GM18951 (cell line): ENCODE results near the gene TMEM254.

Source experiments
- POLR2A ChIP-seq: IDR thresholded peaks from 4 replicates; pipeline ENCODE4 v1.6.1; 2011; ENCODE audit warnings: mild to moderate bottlenecking; ENCODE audit not compliant: insufficient read length, insufficient read depth; ENCODE audit errors: extremely low read depth
- in situ Hi-C: fragments of 300-500 bp; cut with MboI; formaldehyde crosslinking; loops from one replicate; pipeline ENCODE4 v1.12.0; 2022; ENCODE audit warnings: low sequenced_read_pairs, mixed read lengths, inconsistent platforms; ENCODE audit not compliant: unreplicated experiment

TMEM254 gene

DNA sequence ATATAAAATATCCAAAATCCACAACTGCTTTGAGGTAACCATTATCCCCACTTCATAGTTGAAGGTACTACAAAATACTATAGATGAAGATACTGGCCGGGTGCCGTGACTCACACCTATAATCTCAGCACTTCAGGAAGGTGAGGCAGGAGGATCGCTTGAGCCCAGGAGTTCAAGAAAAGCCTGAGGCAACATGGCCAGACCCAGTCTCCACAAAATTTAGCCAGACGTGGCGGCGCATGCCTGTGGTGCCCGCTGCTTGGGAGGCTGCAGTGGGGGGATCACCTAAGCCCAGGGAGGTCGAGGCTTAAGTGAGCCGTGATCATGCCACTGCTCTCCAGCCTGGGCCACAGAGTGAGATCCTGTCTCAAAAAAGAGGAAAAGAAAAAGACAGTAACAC, 21.7 kb downstream of the TMEM254 start:
- TF ChIP-seq POLR2A: no peak

GRCh38 chr10:80100861-80101695, 22.6 kb downstream of the TMEM254 start:
- in situ Hi-C loops: no loop called here
- TF ChIP-seq POLR2A: no peak

More for the DNA sequence above, 21.7 kb downstream of the TMEM254 start:
- in situ Hi-C loops: no loop called here

GRCh38 chr10:80104066-80104926, 25.8 kb downstream of the TMEM254 start:
- in situ Hi-C loops: no loop called here

DNA sequence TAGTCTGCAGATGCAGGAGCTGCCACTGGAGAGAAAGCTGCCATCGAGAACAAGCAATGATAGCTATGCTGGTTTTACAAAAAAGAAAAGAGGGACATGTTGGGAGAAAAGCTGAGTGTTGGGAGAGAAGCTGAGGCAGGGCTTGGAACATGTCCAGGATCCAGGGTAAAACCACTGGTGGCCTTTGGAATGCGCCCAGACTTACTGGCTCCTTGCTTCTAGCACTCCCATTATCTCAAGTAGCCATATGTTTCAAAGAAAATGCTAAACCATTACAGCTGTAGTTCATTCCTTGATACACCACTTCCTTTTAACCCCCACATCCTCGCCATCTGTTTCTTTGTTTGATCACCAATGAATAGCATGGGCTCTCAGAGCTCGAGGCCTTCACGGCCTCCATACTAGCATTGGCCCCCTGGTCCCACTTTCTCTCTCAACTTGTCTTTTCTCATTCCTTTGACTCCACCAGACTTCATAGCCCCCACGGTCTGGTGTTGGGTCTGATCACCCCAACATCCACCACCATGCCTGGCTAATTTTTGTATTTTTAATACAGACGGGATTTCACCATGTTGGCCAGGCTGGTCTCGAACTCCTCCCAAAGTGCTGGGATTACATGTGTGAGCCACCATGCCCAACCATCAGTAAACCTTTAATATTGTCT, 30.2 kb downstream of the TMEM254 start:
- in situ Hi-C loops: no loop called here
- no peak for TF ChIP-seq POLR2A

More at GRCh38 chr10:80104066-80104926, 25.8 kb downstream of the TMEM254 start:
- TF ChIP-seq POLR2A: no peak

DNA sequence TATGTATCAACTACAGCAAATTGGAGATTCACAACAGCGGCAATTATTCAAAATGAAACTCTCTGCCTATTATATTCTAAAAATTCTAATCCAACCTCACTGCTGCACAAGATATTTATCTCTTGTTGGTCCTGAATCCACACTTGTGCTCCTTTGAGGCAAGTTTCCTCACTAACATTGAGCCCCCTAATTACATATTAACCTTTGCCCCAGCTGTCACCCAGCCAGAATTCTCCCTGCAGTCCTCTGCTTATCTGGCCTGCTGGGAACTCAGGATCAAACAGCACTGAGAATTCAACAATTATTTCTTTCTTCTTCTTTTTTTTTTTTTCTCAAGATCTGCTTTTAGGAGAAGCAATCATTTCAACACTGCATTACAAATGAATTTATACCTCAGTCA, 32.5 kb downstream of the TMEM254 start:
- TF ChIP-seq POLR2A: no peak
- in situ Hi-C loops: no loop called here

DNA sequence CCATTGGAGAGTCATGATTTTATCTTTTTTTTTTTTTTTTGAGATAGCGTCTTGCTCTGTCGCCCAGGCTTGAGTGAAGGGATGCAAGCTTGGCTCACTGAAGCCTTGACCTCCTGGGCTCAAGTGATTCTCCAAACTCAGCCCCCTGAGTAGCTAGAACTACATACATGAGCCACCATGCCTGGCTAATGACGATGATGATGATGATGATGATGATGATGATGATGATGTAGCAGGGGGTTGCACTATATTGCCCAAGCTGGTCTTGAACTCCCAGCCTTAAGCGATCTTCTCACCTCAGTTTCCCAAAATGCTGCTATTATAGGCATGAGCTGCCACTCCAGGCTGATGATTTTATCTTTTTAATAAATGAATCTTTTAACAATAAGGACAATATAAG, 40.2 kb downstream of the TMEM254 start:
- in situ Hi-C loops: no loop called here
- TF ChIP-seq POLR2A: no peak

DNA sequence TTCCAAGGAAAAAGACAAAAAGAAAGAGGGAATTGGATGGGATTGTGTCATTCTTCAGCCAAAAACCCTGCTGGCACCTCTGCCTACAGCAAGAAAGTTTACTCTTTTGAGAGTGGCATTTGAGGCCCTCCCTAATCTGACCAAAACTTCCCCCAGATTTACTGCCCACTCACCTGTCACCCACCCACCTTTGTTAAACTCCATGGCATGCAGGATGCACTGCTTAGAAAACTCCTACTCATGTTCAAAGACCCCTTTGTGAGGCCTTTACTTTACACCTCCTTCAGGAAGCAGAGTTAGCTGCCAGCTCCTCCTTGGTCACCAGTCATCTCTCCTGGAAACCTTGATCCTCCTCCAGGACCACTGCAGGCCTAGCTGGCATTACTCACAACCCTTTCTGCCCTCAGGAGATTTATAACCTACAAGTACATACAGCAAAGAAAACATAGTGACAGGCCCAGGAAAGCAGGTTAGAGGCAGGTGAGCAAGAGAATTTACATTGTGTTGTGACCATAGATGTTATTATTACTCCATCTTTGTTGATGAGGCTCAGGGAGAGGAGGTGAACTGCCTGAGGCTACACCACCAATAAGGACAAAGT, 43.7 kb downstream of the TMEM254 start:
- TF ChIP-seq POLR2A: no peak
- in situ Hi-C loops: no loop called here

DNA sequence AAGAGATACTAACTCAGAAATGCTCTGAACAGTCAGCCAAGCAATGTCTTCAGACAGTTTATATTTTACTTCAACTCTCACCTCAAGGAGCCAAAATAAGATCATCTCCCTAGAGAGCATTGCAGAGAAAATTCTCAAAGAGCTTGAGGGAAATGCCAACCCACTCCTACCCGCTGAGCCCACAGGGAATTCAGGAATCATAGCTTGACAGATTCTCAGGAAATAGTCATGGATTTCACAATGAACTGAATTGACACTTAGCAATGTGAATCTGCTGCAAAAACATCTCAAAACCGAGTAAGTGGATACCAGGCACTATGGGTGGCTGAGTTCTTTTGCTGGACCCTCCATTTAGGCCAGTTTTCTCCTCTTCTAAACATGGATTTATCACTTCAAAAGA, 44.3 kb downstream of the TMEM254 start:
- TF ChIP-seq POLR2A: no peak
- in situ Hi-C loops: no loop called here

DNA sequence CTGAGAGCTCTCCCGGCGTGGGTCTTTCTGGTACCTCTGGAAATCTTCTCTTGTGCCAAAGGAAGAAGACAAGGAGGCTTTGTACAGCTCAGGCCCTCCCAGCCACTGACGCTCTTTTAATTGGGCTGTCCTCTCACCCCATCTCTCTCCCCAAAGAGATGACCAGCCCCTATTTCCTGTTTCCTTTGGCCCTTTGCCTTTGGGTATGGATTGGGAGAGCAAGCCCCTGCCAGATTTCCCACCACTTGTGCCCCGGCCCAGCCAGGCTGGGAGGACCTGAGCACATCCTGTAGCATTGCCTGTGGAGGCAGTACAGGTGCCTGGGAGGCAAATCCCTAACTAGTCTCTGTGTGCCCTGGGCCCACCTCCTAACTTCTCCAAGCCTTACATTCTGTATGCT, 48.4 kb downstream of the TMEM254 start:
- in situ Hi-C loops: no loop called here
- TF ChIP-seq POLR2A: no peak

DNA sequence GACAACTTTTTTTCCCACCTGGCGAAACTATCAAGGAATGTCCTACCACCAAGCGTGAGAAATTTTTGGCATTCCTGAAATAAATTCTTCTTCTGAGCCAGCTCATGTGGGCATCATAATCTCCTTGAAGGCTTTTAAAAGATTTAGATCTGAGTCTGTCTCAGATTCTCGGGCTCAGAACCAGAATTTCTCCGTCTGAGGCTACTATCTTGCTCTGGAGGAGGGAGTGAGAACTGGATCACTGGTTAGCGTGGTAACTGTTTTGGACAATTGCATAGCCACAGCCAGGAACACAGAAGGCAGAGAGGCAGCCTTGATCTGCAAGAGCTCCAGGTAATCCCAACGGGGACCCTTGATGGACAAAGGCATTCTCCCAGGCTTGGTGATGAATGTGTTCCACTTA, 53.0 kb downstream of the TMEM254 start:
- TF ChIP-seq POLR2A: no peak
- in situ Hi-C loops: loop anchor here (10.0 kb wide), 1 partner anchor 627 kb away; no protein-coding TSS in a partner anchor

GRCh38 chr10:80132299-80133139, 54.1 kb downstream of the TMEM254 start, which contains the start of gene PLAC9:
TSS of gene PLAC9 (plus strand) at chr10:80132730. CDS start at chr10:80132763, 33 bp downstream.
- TF ChIP-seq POLR2A: no peak
- in situ Hi-C loops: loop anchor here (10.0 kb wide), 1 partner anchor 628 kb away; no protein-coding TSS in a partner anchor

- in situ Hi-C loops: loop anchor here (10.0 kb wide), 1 partner anchor 628 kb away; no protein-coding TSS in a partner anchor
- TF ChIP-seq POLR2A: no peak
Measured at GRCh38 chr10:80133206-80133605, 54.7 kb downstream of the TMEM254 start.

- in situ Hi-C loops: loop anchor here (10.0 kb wide), 1 partner anchor 629 kb away; no protein-coding TSS in a partner anchor
Measured at GRCh38 chr10:80133687-80134086, 55.2 kb downstream of the TMEM254 start.
